Calu3 (cell line): ENCODE data around the gene SND1. TPM values are rescaled to one million over a fixed set of nuclear protein-coding genes. Genes with fewer than 3 reads are reported as not detected.

Source experiments
- BruUV-seq: library from RNA; stranded (reverse); fragments of 400-500 nt; replicated peaks from 2 replicates; lab custom pipeline; 2021; lab: Mats Ljungman, UMichigan
- CTCF ChIA-PET: fragments of 300-600 bp; sonication (Branson Sonifier 250); formaldehyde crosslinking; loops from one replicate; lab custom pipeline; 2022; ENCODE audit warnings: antibody characterized with exemption; lab: Charles Lee
- DNase-seq: peaks from one replicate; pipeline ENCODE4 v3.0.0; 2022
- H3K27ac Mint-ChIP-seq: one replicate; pipeline ENCODE4 v1.8.0; 2022; ENCODE audit warnings: mixed read lengths; ENCODE audit not compliant: unreplicated experiment
- H3K27me3 Mint-ChIP-seq: one replicate; pipeline ENCODE4 v1.8.0; 2022; ENCODE audit warnings: mixed read lengths; ENCODE audit not compliant: unreplicated experiment
- H3K36me3 Mint-ChIP-seq: one replicate; pipeline ENCODE4 v1.8.0; 2022; ENCODE audit warnings: mild to moderate bottlenecking, moderate library complexity, mixed read lengths; ENCODE audit not compliant: insufficient read depth, unreplicated experiment
- H3K4me1 Mint-ChIP-seq: one replicate; pipeline ENCODE4 v1.8.0; 2022; ENCODE audit warnings: mild to moderate bottlenecking, low read depth, mixed read lengths; ENCODE audit not compliant: unreplicated experiment
- H3K4me3 Mint-ChIP-seq: one replicate; pipeline ENCODE4 v1.8.0; 2022; ENCODE audit warnings: mild to moderate bottlenecking, low read depth, moderate library complexity, mixed read lengths; ENCODE audit not compliant: unreplicated experiment
- H3K9me3 Mint-ChIP-seq: one replicate; pipeline ENCODE4 v1.8.0; 2022; ENCODE audit warnings: low read depth, mixed read lengths; ENCODE audit not compliant: unreplicated experiment
- CTCF ChIP-seq: fragments of 200-600 bp; IDR thresholded peaks from one replicate; pipeline ENCODE4 v1.8.0; 2022; ENCODE audit warnings: antibody characterized with exemption; ENCODE audit not compliant: unreplicated experiment
- intact Hi-C: fragments of 100-400 bp; cut with micrococcal nuclease; formaldehyde crosslinking; loops from one replicate; pipeline ENCODE4 v1.10.0; 2022; ENCODE audit not compliant: unreplicated experiment
- total RNA-seq: library from RNA; stranded (reverse); gene quantifications from 2 replicates; pipeline ENCODE4 v1.2.3, GENCODE V29; 2022

SND1 gene
- total RNA-seq, 1 experiment from 2014 or later: 205 TPM

- CTCF ChIA-PET: no interaction called here
- peaks cover 41% of the 10 kb centered on the region for H3K36me3 Mint-ChIP-seq
- no peak overlapping the region for H3K27ac Mint-ChIP-seq
- no peak overlapping the region for H3K4me3 Mint-ChIP-seq
- peaks cover 4% of the 10 kb centered on the region for H3K9me3 Mint-ChIP-seq
- no peaks in the 10 kb centered on the region for H3K27me3 Mint-ChIP-seq
- BruUV-seq: no TSS peak
- intact Hi-C loops: loop anchor here (10.0 kb wide), 1 partner anchor 419 kb away; no protein-coding TSS in a partner anchor
- no peak for DNase-seq
- no peaks in the 10 kb centered on the region for H3K4me1 Mint-ChIP-seq
- no peak for TF ChIP-seq CTCF
These were observed 63.9 kb downstream of the SND1 start for GRCh38 chr7:127715901-127716300.

- Mint-ChIP-seq H3K27me3 (no peaks in the 10 kb centered on the region), H3K4me1 (no peaks in the 10 kb centered on the region), H3K4me3 (no peak overlapping the region), H3K27ac (no peak overlapping the region), H3K36me3 (peaks cover 33% of the 10 kb centered on the region), H3K9me3 (no peaks in the 10 kb centered on the region)
- intact Hi-C loops: loop anchor here (10.0 kb wide), 1 partner anchor 417 kb away; no protein-coding TSS in a partner anchor
- BruUV-seq: no TSS peak
- CTCF ChIA-PET: interaction anchor here (1.6 kb wide), 1 partner anchor 14 kb away, joined by 3 read pairs; no protein-coding TSS in a partner anchor
- no peak for DNase-seq
- no peak for TF ChIP-seq CTCF
These were observed 65.7 kb downstream of the SND1 start for GRCh38 chr7:127717502-127718339.

- intact Hi-C loops: loop anchor here (10.0 kb wide), 1 partner anchor 416 kb away; no protein-coding TSS in a partner anchor
- H3K4me1 Mint-ChIP-seq: no peaks in the 10 kb centered on the region
- TF ChIP-seq CTCF: no peak
- no peak overlapping the region for H3K27ac Mint-ChIP-seq
- no TSS peak for BruUV-seq
- CTCF ChIA-PET: interaction anchor here (1.6 kb wide), 1 partner anchor 14 kb away, joined by 3 read pairs; no protein-coding TSS in a partner anchor
- H3K4me3 Mint-ChIP-seq: no peak overlapping the region
- H3K36me3 Mint-ChIP-seq: peaks cover 32% of the 10 kb centered on the region
- H3K9me3 Mint-ChIP-seq: no peaks in the 10 kb centered on the region
- H3K27me3 Mint-ChIP-seq: no peaks in the 10 kb centered on the region
- no peak for DNase-seq
These were observed 66.3 kb downstream of the SND1 start for GRCh38 chr7:127718340-127718679.

GRCh38 chr7:127726476-127726875 is 74.5 kb downstream of the SND1 start:
- CTCF ChIA-PET: no interaction called here
- H3K27me3 Mint-ChIP-seq: no peaks in the 10 kb centered on the region
- no peak overlapping the region for H3K4me3 Mint-ChIP-seq
- BruUV-seq: no TSS peak
- DNase-seq: no peak
- no peak for TF ChIP-seq CTCF
- H3K36me3 Mint-ChIP-seq: peaks cover 23% of the 10 kb centered on the region
- no peak overlapping the region for H3K27ac Mint-ChIP-seq
- H3K4me1 Mint-ChIP-seq: peaks cover 3% of the 10 kb centered on the region
- no peaks in the 10 kb centered on the region for H3K9me3 Mint-ChIP-seq
- intact Hi-C loops: no loop called here
